Uterus (tissue), 2 donors: Measurements from ENCODE around the gene USP43.

Experiments used
- CTCF ChIP-seq, 4 experiments: fragments of 200-600 bp in 2 of 4; fragments of 450-650 bp in 2 of 4; sonication (generic) in 2 of 4; IDR thresholded peaks; one replicate each; pipeline ENCODE4 v1.5.1; 2016 to 2019; ENCODE audit warnings: antibody characterized with exemption in 4 of 4, mild to moderate bottlenecking in 2 of 4, moderate library complexity in 1 of 4
- POLR2A ChIP-seq, 2 donors: fragments of 450-650 bp; IDR thresholded peaks; one replicate each; pipeline ENCODE4 v1.6.1; 2016; ENCODE audit warnings: antibody characterized with exemption in 2 of 2, mild to moderate bottlenecking in 1 of 2, moderate library complexity in 1 of 2

GRCh38 chr17:9668517-9668916 lies 23.2 kb downstream of the USP43 start:
- TF ChIP-seq CTCF (IDR thresholded peaks at IDR 0.05), result no peak
- TF ChIP-seq POLR2A (IDR thresholded peaks at IDR 0.05), result no peak
